A673 (cell line): ENCODE results near the gene MTHFR.

ENCODE experiments used
- CTCF ChIP-seq: fragments of 300-800, 200-600 bp; sonication (generic); conservative IDR thresholded peaks from 2 replicates; pipeline ENCODE4 v1.5.1; 2017; ENCODE audit warnings: low read depth, mild to moderate bottlenecking, antibody characterized with exemption, low read length, moderate library complexity, mixed read lengths
- EZH2 ChIP-seq: fragments of 200-600 bp; sonication (generic); IDR thresholded peaks from 2 replicates; pipeline ENCODE4 v1.6.1; 2017; ENCODE audit warnings: borderline replicate concordance, low read depth, mild to moderate bottlenecking, mixed read lengths, antibody characterized with exemption, low read length; ENCODE audit not compliant: poor library complexity, severe bottlenecking

GRCh38 chr1:11772458-11772857, 33.3 kb downstream of the MTHFR start:
- TF ChIP-seq CTCF = no peak
- no peak for TF ChIP-seq EZH2
